GM12892 (cell line): ENCODE data around the gene ANOS1.

Experiments used
- DNase-seq: peaks from one replicate; pipeline ENCODE4 v3.0.0; 2011; ENCODE audit not compliant: insufficient read length
- FAIRE-seq: peaks from 2 replicates; lab custom pipeline; 2011; peaks lifted over from hg19 to GRCh38; lab: Jason Lieb, UNC
- POLR2A ChIP-seq: IDR thresholded peaks from 2 replicates; pipeline ENCODE4 v1.6.1; 2011; ENCODE audit warnings: low read depth, low read length, control low read depth
- POLR2AphosphoS5 ChIP-seq: IDR thresholded peaks from 2 replicates; pipeline ENCODE4 v1.6.1; 2011; ENCODE audit warnings: low read depth, low read length, control low read depth
- TAF1 ChIP-seq: IDR thresholded peaks from 2 replicates; pipeline ENCODE4 v1.6.1; 2011; ENCODE audit warnings: low read depth, mild to moderate bottlenecking, control low read depth, low read length, borderline replicate concordance

ANOS1 gene

GRCh38 chrX:8653956-8654355, 78.0 kb downstream of the ANOS1 start:
- FAIRE-seq, result no peak
- TF ChIP-seq POLR2A (no peak), POLR2AphosphoS5 (no peak), TAF1 (no peak)
- DNase-seq, result no peak

DNA sequence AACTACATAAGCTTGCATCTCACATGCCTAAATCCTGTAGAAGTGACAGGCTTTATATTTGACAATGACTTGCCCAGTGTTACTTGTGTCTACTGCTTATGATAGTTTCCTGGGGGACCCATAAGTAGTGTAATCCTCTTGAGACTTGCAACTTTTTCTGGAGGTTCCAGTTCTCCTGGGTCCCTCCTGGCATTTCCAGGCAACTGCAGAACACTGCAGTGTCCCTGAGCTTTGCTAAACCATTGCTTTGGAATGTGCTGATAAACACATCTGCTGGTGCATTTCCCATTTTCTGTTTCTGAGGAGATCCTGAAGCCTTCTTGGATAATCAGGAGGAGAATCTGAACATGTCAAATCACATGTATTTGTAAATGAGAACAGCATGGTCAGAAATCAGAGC, 82.0 kb downstream of the ANOS1 start:
- TF ChIP-seq TAF1 (no peak), POLR2AphosphoS5 (no peak), POLR2A (no peak)
- no peak for FAIRE-seq
- DNase-seq, result no peak

GRCh38 chrX:8647176-8647575, 84.8 kb downstream of the ANOS1 start:
- DNase-seq (no peak), FAIRE-seq (no peak)
- TF ChIP-seq TAF1, result no peak
- TF ChIP-seq POLR2AphosphoS5, result no peak
- no peak for TF ChIP-seq POLR2A

DNA sequence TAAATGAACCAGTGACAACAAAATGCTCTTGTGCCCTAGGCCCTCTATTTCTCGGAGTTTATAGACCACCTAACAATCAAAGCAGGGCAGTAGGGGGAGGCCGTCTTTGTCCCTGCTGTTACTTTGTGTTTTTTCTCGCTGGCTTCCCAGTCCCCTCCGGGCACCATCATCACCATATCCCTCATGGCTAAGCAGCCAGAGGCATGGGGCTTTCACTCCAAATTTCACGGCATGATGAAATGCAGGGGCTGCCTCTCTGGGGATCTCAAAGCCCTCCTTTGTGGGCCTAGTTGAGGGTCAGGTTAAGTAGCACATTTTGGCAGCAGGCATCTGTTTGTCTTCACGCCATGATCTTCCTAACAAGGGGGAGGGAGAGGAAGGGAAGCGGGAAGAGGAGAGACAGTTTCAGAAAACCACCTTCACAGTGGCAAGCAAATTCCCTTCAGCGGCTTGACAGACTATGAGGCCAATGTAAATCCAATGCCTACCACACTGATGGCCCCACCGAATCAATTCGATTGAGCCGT, 91.9 kb downstream of the ANOS1 start:
- TF ChIP-seq TAF1 (no peak), POLR2AphosphoS5 (no peak), POLR2A (no peak)
- no peak for FAIRE-seq
- DNase-seq, result no peak

GRCh38 chrX:8636497-8636896, 95.4 kb downstream of the ANOS1 start:
- FAIRE-seq (no peak), DNase-seq (no peak)
- TF ChIP-seq TAF1 (no peak), POLR2A (no peak), POLR2AphosphoS5 (no peak)

DNA sequence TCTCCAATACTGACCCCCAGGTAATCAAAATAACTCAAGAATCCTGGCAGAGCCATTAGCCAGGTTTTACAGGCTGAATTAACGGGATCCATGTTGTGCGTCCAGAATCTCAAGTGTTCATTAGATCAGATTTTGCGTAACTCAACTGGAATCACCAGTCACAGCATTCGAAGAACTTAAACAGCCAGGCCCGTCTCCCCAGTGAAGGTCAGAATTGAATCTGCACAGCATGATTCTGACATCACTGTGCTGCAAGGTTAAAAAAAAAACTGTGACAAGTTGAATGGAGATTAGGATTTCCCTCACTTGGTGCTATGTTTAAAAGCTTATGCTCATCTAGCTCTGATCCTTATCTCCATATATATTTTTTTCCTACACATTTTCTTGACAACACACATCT, 96.1 kb downstream of the ANOS1 start:
- DNase-seq (no peak), FAIRE-seq (no peak)
- TF ChIP-seq POLR2AphosphoS5 (no peak), TAF1 (no peak), POLR2A (no peak)

DNA sequence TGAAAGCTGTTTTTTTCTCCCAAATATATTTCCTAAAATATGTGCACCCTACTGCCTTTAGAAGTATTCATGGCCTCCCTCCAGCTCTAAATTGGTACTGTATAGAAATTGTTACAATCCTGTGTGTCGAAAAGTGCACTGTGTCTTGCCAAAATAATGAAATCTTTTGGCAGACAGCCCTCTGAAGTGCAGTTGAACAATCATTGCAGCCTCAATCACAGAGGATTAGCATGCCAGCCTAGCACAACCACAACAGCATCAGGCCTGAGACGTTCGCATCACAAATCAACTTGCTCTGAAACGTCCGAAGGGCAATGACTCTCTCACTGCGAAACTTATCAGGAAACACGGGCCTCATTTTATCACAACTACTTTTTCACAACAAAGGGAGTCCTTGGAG, 99.0 kb downstream of the ANOS1 start:
- DNase-seq (no peak), FAIRE-seq (no peak)
- TF ChIP-seq POLR2AphosphoS5, result no peak
- no peak for TF ChIP-seq POLR2A
- no peak for TF ChIP-seq TAF1

- DNase-seq, result no peak
- FAIRE-seq, result no peak
- TF ChIP-seq TAF1 (no peak), POLR2A (no peak), POLR2AphosphoS5 (no peak)
These were observed 102.1 kb downstream of the ANOS1 start for GRCh38 chrX:8629871-8630270.

DNA sequence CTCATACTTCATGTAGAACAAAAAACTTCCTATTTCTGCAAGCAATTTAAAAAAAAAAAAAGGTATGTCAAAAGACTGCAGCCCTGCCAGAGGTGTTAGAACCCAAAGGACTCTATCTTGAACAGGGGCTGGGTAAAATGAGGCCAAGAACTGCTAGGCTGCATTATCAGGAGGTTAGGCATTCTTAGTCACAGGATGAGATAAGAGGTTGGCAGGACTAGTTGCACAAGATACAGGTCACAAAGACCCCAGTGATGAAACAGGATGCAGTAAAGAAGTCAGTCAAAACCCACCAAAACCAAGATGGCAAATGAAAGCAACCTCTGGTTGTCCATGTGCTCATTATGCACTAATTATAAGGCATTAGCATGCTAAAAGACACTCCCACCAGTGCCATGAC, 104.1 kb downstream of the ANOS1 start:
- no peak for TF ChIP-seq POLR2A
- no peak for TF ChIP-seq POLR2AphosphoS5
- no peak for TF ChIP-seq TAF1
- no peak for FAIRE-seq
- DNase-seq, result no peak

DNA sequence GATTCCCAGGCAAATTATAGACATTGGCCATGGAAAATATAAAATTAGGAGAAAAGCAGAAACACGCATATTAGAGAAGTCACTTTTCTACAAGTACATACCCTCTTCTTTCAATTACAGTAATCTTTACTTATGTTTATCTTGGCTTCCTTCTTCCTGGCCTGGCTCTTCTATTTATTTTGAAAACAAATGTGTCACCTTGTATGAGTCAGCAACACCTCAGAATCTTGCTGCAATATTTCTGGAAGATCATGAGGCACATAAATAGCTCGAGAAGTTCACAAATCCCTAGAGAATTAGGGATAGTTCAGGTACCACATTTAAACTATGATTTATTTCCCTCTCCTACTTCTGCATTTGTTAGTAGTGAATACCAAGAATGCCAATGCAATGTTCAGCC, 124.6 kb downstream of the ANOS1 start:
- FAIRE-seq (no peak), DNase-seq (no peak)
- no peak for TF ChIP-seq POLR2A
- no peak for TF ChIP-seq TAF1
- no peak for TF ChIP-seq POLR2AphosphoS5

GRCh38 chrX:8604131-8604530, 127.8 kb downstream of the ANOS1 start:
- DNase-seq, result no peak
- no peak for FAIRE-seq
- TF ChIP-seq TAF1 (no peak), POLR2A (no peak), POLR2AphosphoS5 (no peak)

GRCh38 chrX:8591501-8591900, 140.4 kb downstream of the ANOS1 start:
- no peak for TF ChIP-seq TAF1
- TF ChIP-seq POLR2A, result no peak
- no peak for TF ChIP-seq POLR2AphosphoS5
- FAIRE-seq (no peak), DNase-seq (no peak)

- no peak for FAIRE-seq
- DNase-seq, result no peak
- TF ChIP-seq POLR2A, result no peak
- TF ChIP-seq TAF1, result no peak
- no peak for TF ChIP-seq POLR2AphosphoS5
These were observed 145.0 kb downstream of the ANOS1 start for GRCh38 chrX:8586953-8587352.

GRCh38 chrX:8579602-8580001, 152.3 kb downstream of the ANOS1 start:
- no peak for FAIRE-seq

More at GRCh38 chrX:8579602-8580001, 152.3 kb downstream of the ANOS1 start:
- TF ChIP-seq POLR2AphosphoS5, result no peak
- TF ChIP-seq TAF1, result no peak
- no peak for TF ChIP-seq POLR2A
- no peak for DNase-seq
